DND-41 (cell line): ENCODE results near the gene LLGL1.

ENCODE experiments used
- ATAC-seq: fragments of 200-7000 bp; cut with Tn5 transposase; 3 replicates; pipeline ENCODE4 v1.9.1; 2021; ENCODE audit warnings: low read depth; ENCODE audit not compliant: insufficient read depth
- DNase-seq: peaks from one replicate; pipeline ENCODE4 v3.0.0-alpha.2; 2020
- H2AFZ ChIP-seq: 2 replicates; pipeline ENCODE4 v1.6.0; 2012; ENCODE audit warnings: low read depth, low read length
- H3K27ac ChIP-seq: 2 replicates; pipeline ENCODE4 v1.5.1; 2012; ENCODE audit warnings: low read length, inconsistent platforms
- H3K27me3 ChIP-seq: fragments of 200-600 bp; sonication (generic); 2 replicates; pipeline ENCODE4 v1.6.0; 2012; ENCODE audit warnings: low read length, mild to moderate bottlenecking, inconsistent platforms; ENCODE audit not compliant: insufficient read depth, poor library complexity
- H3K36me3 ChIP-seq: 2 replicates; pipeline ENCODE4 v1.5.1; 2012; ENCODE audit warnings: low read length, inconsistent platforms; ENCODE audit not compliant: insufficient read depth
- H3K4me1 ChIP-seq: 2 replicates; pipeline ENCODE4 v1.5.1; 2012; ENCODE audit warnings: mild to moderate bottlenecking, low read length; ENCODE audit not compliant: insufficient read depth
- H3K4me2 ChIP-seq: 2 replicates; pipeline ENCODE4 v1.6.0; 2012; ENCODE audit warnings: mild to moderate bottlenecking, moderate library complexity, low read length, inconsistent platforms; ENCODE audit not compliant: insufficient read depth
- H3K4me3 ChIP-seq, 2 experiments: fragments of 200-600 bp in 1 of 2; shearing (Covaris generic) in 1 of 2; 2 replicates each; pipeline ENCODE4 v1.5.1; 2012 to 2016; ENCODE audit warnings: inconsistent platforms in 2 of 2, low read length in 2 of 2, mild to moderate bottlenecking in 2 of 2, low read depth in 1 of 2, moderate library complexity in 1 of 2
- H3K79me2 ChIP-seq: 2 replicates; pipeline ENCODE4 v1.6.0; 2012; ENCODE audit warnings: low read length, inconsistent platforms; ENCODE audit not compliant: insufficient read depth
- H3K9ac ChIP-seq: 2 replicates; pipeline ENCODE4 v1.6.0; 2012; ENCODE audit warnings: low read depth, mild to moderate bottlenecking, inconsistent platforms, low read length, moderate library complexity
- H3K9me3 ChIP-seq: 2 replicates; pipeline ENCODE4 v1.5.1; 2012; ENCODE audit warnings: low read length, moderate library complexity, mild to moderate bottlenecking, inconsistent platforms; ENCODE audit not compliant: insufficient read depth, severe bottlenecking
- H4K20me1 ChIP-seq: 2 replicates; pipeline ENCODE4 v1.6.0; 2012; ENCODE audit warnings: low read length; ENCODE audit not compliant: insufficient read depth
- EZH2 ChIP-seq: IDR thresholded peaks from 3 replicates; pipeline ENCODE4 v1.6.1; 2012; ENCODE audit warnings: borderline replicate concordance, low read depth, mild to moderate bottlenecking, moderate library complexity, low read length, inconsistent platforms; ENCODE audit not compliant: severe bottlenecking
- TF ChIP-seq, protein P1 (sequence below): IDR thresholded peaks from 2 replicates; pipeline ENCODE4 v1.5.1; 2012; ENCODE audit warnings: borderline replicate concordance, low read length, moderate library complexity, mild to moderate bottlenecking; ENCODE audit not compliant: poor library complexity, severe bottlenecking; ENCODE audit errors: extremely low read depth

The LLGL1 gene

GRCh38 chr17:18197535-18198194 is 27.8 kb upstream of the LLGL1 start:
- Histone ChIP-seq H3K4me2 (no peak overlapping the region), H3K9me3 (no peaks in the 10 kb centered on the region), H3K4me3 (no peak overlapping the region), H3K27me3 (no peaks in the 10 kb centered on the region), H3K4me1 (no peaks in the 10 kb centered on the region), H2AFZ (no peak overlapping the region), H3K9ac (no peak overlapping the region), H3K79me2 (peaks cover 94% of the 10 kb centered on the region), H3K27ac (no peak overlapping the region), H3K36me3 (peaks cover 84% of the 10 kb centered on the region), H4K20me1 (peaks cover 80% of the 10 kb centered on the region)
- ATAC-seq (no peak), DNase-seq (no peak)
- TF ChIP-seq EZH2, result no peak

DNA sequence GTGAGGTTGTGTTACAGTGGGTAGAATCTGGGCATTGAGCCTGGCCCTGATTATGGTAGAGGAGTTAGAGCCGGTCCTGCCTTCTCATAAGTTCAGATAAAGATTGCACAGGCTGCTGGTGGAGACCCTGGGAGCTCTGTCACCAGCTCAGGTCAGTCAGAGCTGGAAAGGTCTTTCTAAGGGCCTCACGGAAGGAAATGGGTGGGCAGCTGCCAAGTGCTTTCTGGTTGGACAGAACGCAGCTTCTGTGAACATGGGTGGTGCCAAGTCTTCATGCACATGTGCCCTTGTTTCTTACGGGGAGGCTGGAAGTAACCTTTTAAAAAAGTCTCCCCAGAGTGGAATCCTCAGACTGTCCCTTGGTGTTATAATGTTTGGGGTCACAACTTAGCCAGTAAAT is 26.9 kb upstream of the LLGL1 start:
- no peak for ATAC-seq
- H3K27ac ChIP-seq, result no peak overlapping the region
- no peaks in the 10 kb centered on the region for H3K27me3 ChIP-seq
- H3K4me1 ChIP-seq, result no peaks in the 10 kb centered on the region
- peaks cover 81% of the 10 kb centered on the region for H4K20me1 ChIP-seq
- TF ChIP-seq, protein P1, sequence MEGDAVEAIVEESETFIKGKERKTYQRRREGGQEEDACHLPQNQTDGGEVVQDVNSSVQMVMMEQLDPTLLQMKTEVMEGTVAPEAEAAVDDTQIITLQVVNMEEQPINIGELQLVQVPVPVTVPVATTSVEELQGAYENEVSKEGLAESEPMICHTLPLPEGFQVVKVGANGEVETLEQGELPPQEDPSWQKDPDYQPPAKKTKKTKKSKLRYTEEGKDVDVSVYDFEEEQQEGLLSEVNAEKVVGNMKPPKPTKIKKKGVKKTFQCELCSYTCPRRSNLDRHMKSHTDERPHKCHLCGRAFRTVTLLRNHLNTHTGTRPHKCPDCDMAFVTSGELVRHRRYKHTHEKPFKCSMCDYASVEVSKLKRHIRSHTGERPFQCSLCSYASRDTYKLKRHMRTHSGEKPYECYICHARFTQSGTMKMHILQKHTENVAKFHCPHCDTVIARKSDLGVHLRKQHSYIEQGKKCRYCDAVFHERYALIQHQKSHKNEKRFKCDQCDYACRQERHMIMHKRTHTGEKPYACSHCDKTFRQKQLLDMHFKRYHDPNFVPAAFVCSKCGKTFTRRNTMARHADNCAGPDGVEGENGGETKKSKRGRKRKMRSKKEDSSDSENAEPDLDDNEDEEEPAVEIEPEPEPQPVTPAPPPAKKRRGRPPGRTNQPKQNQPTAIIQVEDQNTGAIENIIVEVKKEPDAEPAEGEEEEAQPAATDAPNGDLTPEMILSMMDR, result no peak
- TF ChIP-seq EZH2, result no peak
- peaks cover 85% of the 10 kb centered on the region for H3K36me3 ChIP-seq
- H3K9ac ChIP-seq, result no peak overlapping the region
- no peaks in the 10 kb centered on the region for H3K9me3 ChIP-seq
- peaks cover 94% of the 10 kb centered on the region for H3K79me2 ChIP-seq
- H2AFZ ChIP-seq, result no peak overlapping the region
- DNase-seq, result no peak
- H3K4me2 ChIP-seq, result no peak overlapping the region
- H3K4me3 ChIP-seq, result no peak overlapping the region

DNA sequence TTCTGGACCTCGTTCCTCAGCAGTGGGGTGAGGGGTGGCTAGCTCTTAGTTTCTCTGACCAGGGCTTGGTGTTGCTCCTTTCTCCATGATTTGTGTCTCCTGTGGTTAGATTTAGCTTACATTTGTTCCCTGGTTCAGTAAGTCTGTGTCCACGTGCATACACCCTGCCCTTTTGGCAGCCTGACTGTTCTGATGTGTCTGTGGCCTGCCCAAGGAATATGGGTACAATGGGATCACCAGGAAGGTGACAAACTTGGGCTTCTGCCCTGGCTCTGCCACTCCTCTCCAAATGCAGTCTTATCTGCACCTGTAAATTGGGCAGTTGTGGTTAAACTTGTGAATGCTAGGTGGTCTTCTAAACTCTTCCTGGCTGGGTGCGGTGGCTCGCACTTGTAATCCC is 24.3 kb upstream of the LLGL1 start:
- H3K27ac ChIP-seq, result no peak overlapping the region
- no peak overlapping the region for H3K9ac ChIP-seq
- DNase-seq, result no peak
- TF ChIP-seq, protein P1, result no peak
- no peak for TF ChIP-seq EZH2
- H3K4me2 ChIP-seq, result no peak overlapping the region
- peaks cover 87% of the 10 kb centered on the region for H3K36me3 ChIP-seq
- peaks cover 87% of the 10 kb centered on the region for H4K20me1 ChIP-seq
- H2AFZ ChIP-seq, result no peak overlapping the region
- H3K27me3 ChIP-seq, result no peaks in the 10 kb centered on the region
- H3K79me2 ChIP-seq, result peaks cover 89% of the 10 kb centered on the region
- H3K9me3 ChIP-seq, result no peaks in the 10 kb centered on the region
- no peak overlapping the region for H3K4me3 ChIP-seq
- no peak for ATAC-seq
- H3K4me1 ChIP-seq, result no peaks in the 10 kb centered on the region

DNA sequence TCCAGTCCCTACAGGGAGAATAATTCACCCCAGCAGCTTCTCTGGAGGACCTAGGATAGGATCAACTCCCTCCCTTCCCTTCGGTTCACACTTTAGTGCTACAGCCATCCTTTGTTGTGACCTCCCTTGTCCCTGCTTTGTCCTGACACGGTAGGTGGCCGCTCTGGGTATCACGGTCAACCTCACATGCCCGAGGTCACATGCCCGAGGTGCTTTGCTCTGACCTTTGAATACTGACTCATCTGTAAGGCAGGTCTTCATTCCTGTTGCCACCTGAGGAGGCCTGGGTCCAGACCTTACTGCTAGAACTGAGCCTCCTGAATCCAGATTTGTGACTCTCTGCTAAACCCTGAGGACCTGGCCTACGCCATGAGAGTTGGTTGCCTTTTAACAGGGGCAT is 22.1 kb upstream of the LLGL1 start:
- Histone ChIP-seq H3K9ac (no peak overlapping the region), H2AFZ (no peak overlapping the region), H3K9me3 (no peaks in the 10 kb centered on the region), H3K4me2 (no peak overlapping the region), H3K4me1 (no peaks in the 10 kb centered on the region), H3K27ac (no peak overlapping the region), H3K36me3 (peaks cover 86% of the 10 kb centered on the region), H4K20me1 (peaks cover 85% of the 10 kb centered on the region), H3K27me3 (no peaks in the 10 kb centered on the region), H3K79me2 (peaks cover 67% of the 10 kb centered on the region), H3K4me3 (no peak overlapping the region)
- ATAC-seq, result no peak
- DNase-seq, result no peak
- TF ChIP-seq EZH2, result no peak
